Immature natural killer cell (primary cell): ENCODE measurements around the gene TGM5. TPM values are rescaled to one million over a fixed set of nuclear protein-coding genes. Genes with fewer than 3 reads are reported as not detected.
"Not testable (repeated sequence)": the region's sequence is repeated elsewhere in the genome, so short reads cannot be mapped to it uniquely, and the experiment has no call there.

ENCODE experiments used
- DNase-seq, 3 donors: peaks; one replicate each; pipeline ENCODE4 v3.0.0; 2022; ENCODE audit warnings: mixed read lengths in 1 of 3
- H3K27ac Mint-ChIP-seq, 6 donors: one replicate each; pipeline ENCODE4 v1.8.0; 2020; ENCODE audit warnings: mixed read lengths in 6 of 6, mild to moderate bottlenecking in 5 of 6, inconsistent platforms in 4 of 6, moderate library complexity in 3 of 6
- H3K27me3 Mint-ChIP-seq, 3 donors: one replicate each; pipeline ENCODE4 v1.8.0; 2020 to 2021; ENCODE audit warnings: low read depth in 3 of 3, mild to moderate bottlenecking in 3 of 3, mixed read lengths in 3 of 3, moderate library complexity in 3 of 3, inconsistent platforms in 1 of 3
- H3K36me3 Mint-ChIP-seq, 3 donors: one replicate each; pipeline ENCODE4 v1.8.0; 2020; ENCODE audit warnings: mixed read lengths in 3 of 3, inconsistent platforms in 2 of 3, mild to moderate bottlenecking in 2 of 3
- H3K4me1 Mint-ChIP-seq, 2 donors: one replicate each; pipeline ENCODE4 v1.8.0; 2020; ENCODE audit warnings: inconsistent platforms in 2 of 2, mild to moderate bottlenecking in 2 of 2, mixed read lengths in 2 of 2, moderate library complexity in 1 of 2
- H3K4me3 Mint-ChIP-seq, 5 donors: one replicate each; pipeline ENCODE4 v1.8.0; 2020; ENCODE audit warnings: mild to moderate bottlenecking in 5 of 5, mixed read lengths in 5 of 5, inconsistent platforms in 3 of 5, moderate library complexity in 3 of 5
- H3K9me3 Mint-ChIP-seq, 6 donors: one replicate each; pipeline ENCODE4 v1.8.0; 2020; ENCODE audit warnings: mild to moderate bottlenecking in 6 of 6, mixed read lengths in 6 of 6, inconsistent platforms in 4 of 6, moderate library complexity in 3 of 6
- polyA plus RNA-seq, 3 donors: library from polyadenylated mRNA; unstranded; fragments of 300-500 nt; fragmentation: Illumina TruSeq; gene quantifications; one replicate each; pipeline ENCODE4 v1.2.3, GENCODE V29; 2021

Gene TGM5
- polyA plus RNA-seq, 3 donors from 2014 or later, result 0.21 TPM; not detected in 2

DNA sequence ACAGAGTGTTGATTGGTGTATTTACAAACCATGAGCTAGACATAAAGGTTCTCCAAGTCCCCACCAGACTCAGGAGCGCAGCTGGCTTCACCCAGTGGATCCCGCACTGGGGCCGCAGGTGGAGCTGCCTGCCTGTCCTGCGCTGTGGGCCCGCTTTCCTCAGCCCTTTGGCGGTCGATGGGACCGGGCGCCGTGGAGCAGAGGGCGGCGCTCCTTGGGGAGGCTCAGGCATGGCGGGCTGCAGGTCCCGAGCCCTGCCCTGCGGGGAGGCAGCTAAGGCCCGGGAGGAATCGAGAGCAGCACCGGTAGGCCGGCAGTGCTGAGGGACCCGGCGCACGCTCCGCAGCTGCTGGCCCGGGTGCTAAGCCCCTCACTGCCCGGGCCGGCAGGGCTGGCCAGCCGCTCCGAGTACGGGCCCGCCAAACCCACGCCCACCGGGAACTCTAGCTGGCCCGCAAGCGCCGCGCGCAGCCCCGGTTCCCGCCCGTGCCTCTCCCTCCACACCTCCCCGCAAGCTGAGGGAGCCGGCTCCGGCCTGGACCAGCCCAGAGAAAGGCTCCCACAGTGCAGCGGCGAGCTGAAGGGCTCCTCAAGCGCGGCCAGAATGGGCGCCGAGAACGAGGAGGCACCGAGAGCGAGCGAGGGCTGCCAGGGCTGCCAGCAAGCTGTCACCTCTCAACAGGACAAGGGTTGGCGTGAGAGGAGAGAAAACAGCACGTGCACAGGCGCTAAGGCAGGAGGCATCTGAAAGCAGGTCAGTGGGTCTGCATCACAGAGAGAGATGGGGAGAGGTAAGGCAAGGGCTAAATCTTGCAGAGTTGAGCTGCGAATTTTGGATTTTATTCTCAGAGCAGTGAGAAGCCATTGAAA is 40.1 kb downstream of the TGM5 start:
- H3K4me3 Mint-ChIP-seq, result peak overlapping the region in 1 of 5 donors; percentile 74
- H3K4me1 Mint-ChIP-seq, result peaks cover 3 to 10% of the 10 kb centered on the region in 2 donors
- no peak overlapping the region for H3K27ac Mint-ChIP-seq
- H3K36me3 Mint-ChIP-seq, result no peaks in the 10 kb centered on the region
- no peaks in the 10 kb centered on the region for H3K9me3 Mint-ChIP-seq
- H3K27me3 Mint-ChIP-seq, result peaks cover 2 to 11% (median 3%) of the 10 kb centered on the region in 3 donors
- DNase-seq, result no peak

- H3K27me3 Mint-ChIP-seq, result peaks cover 2 to 11% (median 3%) of the 10 kb centered on the region in 3 donors
- H3K27ac Mint-ChIP-seq, result peak overlapping the region in 1 of 6 donors; percentile 50
- peak overlapping the region; percentile 46 to 74 (median 59) for H3K4me3 Mint-ChIP-seq
- not testable (repeated sequence) for H3K36me3 Mint-ChIP-seq, H3K9me3 Mint-ChIP-seq, DNase-seq
- peaks cover 3 to 10% of the 10 kb centered on the region in 2 donors for H3K4me1 Mint-ChIP-seq
These were observed 40.8 kb downstream of the TGM5 start for GRCh38 chr15:43225950-43226255.

GRCh38 chr15:43225201-43225949 is 41.4 kb downstream of the TGM5 start:
- H3K4me3 Mint-ChIP-seq, result peak overlapping the region; percentile 46 to 74 (median 59)
- peak overlapping the region in 1 of 6 donors; percentile 50 for H3K27ac Mint-ChIP-seq
- peaks cover 4 to 11% of the 10 kb centered on the region in 2 donors for H3K4me1 Mint-ChIP-seq
- no peaks in the 10 kb centered on the region for H3K36me3 Mint-ChIP-seq
- peak; percentile 46 to 52 (median 52) for DNase-seq
- no peaks in the 10 kb centered on the region for H3K9me3 Mint-ChIP-seq
- H3K27me3 Mint-ChIP-seq, result peaks cover 4 to 8% (median 7%) of the 10 kb centered on the region in 3 donors

GRCh38 chr15:43221422-43221821 is 45.3 kb downstream of the TGM5 start:
- peaks cover 3 to 13% (median 8%) of the 10 kb centered on the region in 3 donors for H3K27me3 Mint-ChIP-seq
- DNase-seq, result no peak
- H3K9me3 Mint-ChIP-seq, result no peaks in the 10 kb centered on the region
- H3K27ac Mint-ChIP-seq, result peak overlapping the region in 1 of 6 donors; percentile 86
- peaks cover 17% of the 10 kb centered on the region in 2 donors for H3K4me1 Mint-ChIP-seq
- H3K4me3 Mint-ChIP-seq, result no peak overlapping the region
- H3K36me3 Mint-ChIP-seq, result no peaks in the 10 kb centered on the region

GRCh38 chr15:43220991-43221403 is 45.7 kb downstream of the TGM5 start, which contains the start of gene EPB42:
TSS of gene EPB42 (minus strand) at chr15:43221018. CDS start at chr15:43220825, 193 bp downstream.
- H3K4me1 Mint-ChIP-seq, result peaks cover 16 to 17% of the 10 kb centered on the region in 2 donors
- peaks cover 3 to 13% (median 8%) of the 10 kb centered on the region in 3 donors for H3K27me3 Mint-ChIP-seq
- no peak for DNase-seq
- no peaks in the 10 kb centered on the region for H3K9me3 Mint-ChIP-seq
- H3K36me3 Mint-ChIP-seq, result no peaks in the 10 kb centered on the region
- peak within 1 kb of the TSS in 5 of 6 donors; percentile 60 to 86 (median 67) for H3K27ac Mint-ChIP-seq
- H3K4me3 Mint-ChIP-seq, result peak within 1 kb of the TSS in 4 of 5 donors; percentile 22 to 74 (median 39)

DNA sequence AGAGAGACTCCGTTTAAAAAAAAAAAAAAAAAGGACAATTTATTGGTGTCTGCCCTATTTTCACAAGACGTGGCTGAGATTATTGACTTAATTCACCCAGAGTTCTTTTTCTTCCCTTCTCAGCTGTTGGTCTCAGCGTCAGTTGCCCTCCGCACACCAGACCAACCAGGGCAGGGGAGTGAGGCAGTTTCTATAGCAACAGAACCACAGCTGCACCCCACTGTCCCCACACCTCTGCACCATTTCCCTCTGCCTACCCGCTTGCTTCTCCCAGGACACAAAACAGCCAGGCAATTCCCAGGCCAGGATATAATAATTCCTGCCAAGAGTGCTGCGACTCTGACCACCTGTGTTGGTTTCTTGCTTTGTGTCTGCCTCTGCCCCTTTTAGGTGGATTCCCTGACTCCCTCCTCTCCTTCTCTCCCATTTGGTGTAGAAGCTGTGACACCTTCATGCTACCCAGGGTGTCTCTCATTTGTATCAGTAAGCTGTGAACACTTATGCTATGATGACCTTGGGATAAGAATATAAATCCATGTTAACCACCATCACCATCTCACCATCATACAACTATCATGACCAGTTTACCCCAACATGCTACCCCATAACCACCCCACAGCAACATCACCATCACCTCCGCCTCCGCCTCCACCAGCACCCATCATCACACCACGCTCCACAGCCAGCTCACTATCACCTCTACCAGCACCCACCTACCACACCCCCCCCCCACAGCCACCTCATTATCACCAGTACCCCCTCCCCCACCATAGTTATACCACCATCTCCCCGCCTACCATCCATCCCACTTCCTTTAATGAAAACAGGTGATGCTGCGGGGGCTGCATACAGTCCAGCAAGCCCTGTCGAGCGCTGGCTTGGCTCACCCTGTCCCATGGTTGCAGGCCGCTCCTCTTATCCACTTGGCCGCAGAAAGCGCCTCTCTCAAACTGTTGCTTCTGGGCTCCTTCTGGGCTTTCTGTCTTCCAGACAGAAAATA is 46.5 kb downstream of the TGM5 start:
- peaks cover 3 to 13% (median 8%) of the 10 kb centered on the region in 3 donors for H3K27me3 Mint-ChIP-seq
- DNase-seq, result peak; percentile 38 to 58 (median 45)
- H3K36me3 Mint-ChIP-seq, result no peaks in the 10 kb centered on the region
- peaks cover 8 to 14% of the 10 kb centered on the region in 2 donors for H3K4me1 Mint-ChIP-seq
- H3K4me3 Mint-ChIP-seq, result peak overlapping the region in 4 of 5 donors; percentile 22 to 74 (median 39)
- peak overlapping the region in 5 of 6 donors; percentile 60 to 86 (median 67) for H3K27ac Mint-ChIP-seq
- peaks cover 0 to under 1% (median 0%) of the 10 kb centered on the region in 6 donors for H3K9me3 Mint-ChIP-seq

- DNase-seq, result peak; percentile 20 to 22 (median 21)
- H3K27ac Mint-ChIP-seq, result peak overlapping the region in 2 of 6 donors; percentile 68 to 79
- H3K9me3 Mint-ChIP-seq, result peaks cover 0 to 2% (median 0%) of the 10 kb centered on the region in 6 donors
These were observed 47.6 kb downstream of the TGM5 start for GRCh38 chr15:43218908-43219706.

GRCh38 chr15:43215961-43216360 is 50.8 kb downstream of the TGM5 start:
- Mint-ChIP-seq H3K27ac (no peak overlapping the region), H3K4me1 (peaks cover 7 to 14% of the 10 kb centered on the region in 2 donors), H3K27me3 (peaks cover 2 to 11% (median 5%) of the 10 kb centered on the region in 3 donors), H3K4me3 (no peak overlapping the region), H3K9me3 (peaks cover 0 to 2% (median 0%) of the 10 kb centered on the region in 6 donors), H3K36me3 (no peaks in the 10 kb centered on the region)
- DNase-seq, result no peak

More at GRCh38 chr15:43218908-43219706, 47.6 kb downstream of the TGM5 start:
- H3K4me1 Mint-ChIP-seq, result peaks cover 7 to 14% of the 10 kb centered on the region in 2 donors
- no peaks in the 10 kb centered on the region for H3K36me3 Mint-ChIP-seq
- H3K4me3 Mint-ChIP-seq, result peak overlapping the region in 1 of 5 donors; percentile 40
- H3K27me3 Mint-ChIP-seq, result peaks cover 3 to 13% (median 4%) of the 10 kb centered on the region in 3 donors

DNA sequence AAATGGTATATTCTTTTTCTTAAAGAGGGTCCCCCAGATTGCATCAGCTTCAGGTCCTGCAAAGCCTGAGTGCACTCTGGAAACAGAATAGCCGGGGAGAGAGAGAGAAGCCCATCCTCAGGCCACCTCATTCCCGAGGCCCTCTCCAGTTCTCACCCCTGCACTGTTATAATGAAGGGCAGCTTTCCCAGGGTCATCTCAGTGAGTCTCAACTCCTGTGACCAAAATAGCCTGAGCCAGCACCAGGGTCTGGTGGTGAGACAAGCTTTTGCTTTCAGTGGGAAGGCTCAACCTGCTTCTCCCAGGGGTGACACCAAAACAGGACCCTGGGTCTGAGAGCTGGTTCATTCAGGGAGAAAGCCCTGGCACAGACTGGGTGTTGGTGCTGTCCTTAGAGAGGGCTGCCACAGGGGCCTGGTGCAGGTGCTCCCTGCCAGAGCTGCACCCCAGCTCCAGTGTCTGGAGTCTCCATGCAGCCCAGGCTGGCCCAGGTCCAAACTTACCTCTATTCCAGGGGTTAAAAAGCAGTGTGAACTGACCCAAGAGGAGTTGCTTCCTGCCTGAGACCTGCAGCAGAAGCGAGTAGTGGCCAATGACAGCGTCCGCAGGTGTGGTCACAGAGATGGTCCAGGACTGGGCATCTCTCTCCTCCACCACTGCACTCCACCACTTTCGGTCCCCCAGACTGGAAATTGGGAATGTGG is 52.0 kb downstream of the TGM5 start:
- H3K4me1 Mint-ChIP-seq, result peaks cover 0 to 7% of the 10 kb centered on the region in 2 donors
- H3K27ac Mint-ChIP-seq, result no peak overlapping the region
- H3K9me3 Mint-ChIP-seq, result peaks cover 0 to 2% (median 0%) of the 10 kb centered on the region in 6 donors
- no peak for DNase-seq
- H3K27me3 Mint-ChIP-seq, result peaks cover 0 to 1% (median 1%) of the 10 kb centered on the region in 3 donors
- no peak overlapping the region for H3K4me3 Mint-ChIP-seq
- no peaks in the 10 kb centered on the region for H3K36me3 Mint-ChIP-seq

- H3K4me1 Mint-ChIP-seq, result peaks cover 0 to 7% of the 10 kb centered on the region in 2 donors
- H3K9me3 Mint-ChIP-seq, result peaks cover 0 to 2% (median 0%) of the 10 kb centered on the region in 6 donors
- no peak for DNase-seq
- H3K27ac Mint-ChIP-seq, result no peak overlapping the region
- H3K36me3 Mint-ChIP-seq, result no peaks in the 10 kb centered on the region
- peaks cover 0 to 1% (median 1%) of the 10 kb centered on the region in 3 donors for H3K27me3 Mint-ChIP-seq
- no peak overlapping the region for H3K4me3 Mint-ChIP-seq
These were observed 52.6 kb downstream of the TGM5 start for GRCh38 chr15:43214169-43214568.

DNA sequence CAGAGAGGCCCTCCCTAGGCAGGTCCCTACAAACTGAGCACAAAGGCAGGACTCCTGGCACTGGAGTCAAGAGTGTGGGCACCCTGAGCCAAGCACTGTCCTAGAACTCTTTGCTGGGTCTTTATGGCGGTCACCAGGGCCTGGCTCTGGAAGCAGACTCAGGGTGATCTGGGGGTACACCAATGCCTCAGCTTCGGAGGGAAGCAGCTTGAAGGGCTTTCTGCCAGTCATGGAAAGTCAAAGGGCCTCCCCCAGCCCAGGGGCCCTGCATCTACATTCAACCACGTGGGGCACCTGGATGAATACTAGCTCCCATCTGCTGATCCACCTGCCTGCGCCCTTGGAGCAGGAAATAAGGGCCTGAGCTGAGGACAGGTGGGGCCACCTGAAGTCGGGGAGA is 53.3 kb downstream of the TGM5 start:
- peaks cover 0 to 2% of the 10 kb centered on the region in 2 donors for H3K4me1 Mint-ChIP-seq
- no peak for DNase-seq
- H3K27me3 Mint-ChIP-seq, result peaks cover 1 to 4% (median 4%) of the 10 kb centered on the region in 3 donors
- peaks cover 0 to 3% (median 0%) of the 10 kb centered on the region in 6 donors for H3K9me3 Mint-ChIP-seq
- no peak overlapping the region for H3K27ac Mint-ChIP-seq
- no peak overlapping the region for H3K4me3 Mint-ChIP-seq
- H3K36me3 Mint-ChIP-seq, result no peaks in the 10 kb centered on the region
